NCI-H345 treated with DMSO at 0.1 percent for 48 hours (cell line): Measurements from ENCODE around the gene OLA1.

ENCODE experiments used
- DNase-seq: peaks from one replicate; lab custom pipeline; 2025; ENCODE audit not compliant: unreplicated experiment; lab: John Stamatoyannopoulos, UW

Gene OLA1

GRCh38 chr2:174224665-174225288 lies 23.6 kb downstream of the OLA1 start:
- no peak for DNase-seq

GRCh38 chr2:174224125-174224524 lies 24.2 kb downstream of the OLA1 start:
- no peak for DNase-seq

- no peak for DNase-seq
Observed at GRCh38 chr2:174223388-174223787, 24.9 kb downstream of the OLA1 start.

- no peak for DNase-seq
Observed at GRCh38 chr2:174222154-174222553, 26.2 kb downstream of the OLA1 start.

- DNase-seq: no peak
Observed at GRCh38 chr2:174219321-174219720, 29.0 kb downstream of the OLA1 start.

- DNase-seq: no peak
Observed at GRCh38 chr2:174218773-174219172, 29.6 kb downstream of the OLA1 start.

- no peak for DNase-seq
Observed at GRCh38 chr2:174217869-174218268, 30.5 kb downstream of the OLA1 start.

- DNase-seq: no peak
Observed at GRCh38 chr2:174211954-174212353, 36.4 kb downstream of the OLA1 start.

- DNase-seq: no peak
Observed at GRCh38 chr2:174210862-174211261, 37.5 kb downstream of the OLA1 start.

GRCh38 chr2:174209325-174209724 lies 39.0 kb downstream of the OLA1 start:
- DNase-seq: no peak

GRCh38 chr2:174208026-174208425 lies 40.3 kb downstream of the OLA1 start:
- no peak for DNase-seq

GRCh38 chr2:174205562-174205961 lies 42.8 kb downstream of the OLA1 start:
- DNase-seq: no peak

GRCh38 chr2:174202188-174202587 lies 46.1 kb downstream of the OLA1 start:
- no peak for DNase-seq

- DNase-seq: no peak
Observed at GRCh38 chr2:174198846-174199564, 49.3 kb downstream of the OLA1 start.

GRCh38 chr2:174195253-174195652 lies 53.1 kb downstream of the OLA1 start:
- no peak for DNase-seq

- no peak for DNase-seq
Observed at GRCh38 chr2:174193737-174194136, 54.6 kb downstream of the OLA1 start.

- no peak for DNase-seq
Observed at GRCh38 chr2:174192664-174193063, 55.7 kb downstream of the OLA1 start.

- DNase-seq: no peak
Observed at GRCh38 chr2:174191342-174192074, 56.8 kb downstream of the OLA1 start.

GRCh38 chr2:174184915-174185314 lies 63.4 kb downstream of the OLA1 start:
- DNase-seq: no peak

GRCh38 chr2:174184504-174184903 lies 63.8 kb downstream of the OLA1 start:
- DNase-seq: no peak

GRCh38 chr2:174183076-174183475 lies 65.3 kb downstream of the OLA1 start:
- no peak for DNase-seq

GRCh38 chr2:174181368-174181767 lies 67.0 kb downstream of the OLA1 start:
- DNase-seq: no peak
